Measurements from ENCODE around the gene URB1. TPM values are rescaled to one million over a fixed set of nuclear protein-coding genes. Genes with fewer than 3 reads are reported as not detected.
"Not testable (repeated sequence)": the region's sequence is repeated elsewhere in the genome, so short reads cannot be mapped to it uniquely, and the experiment has no call there.

Gene URB1, protein sequence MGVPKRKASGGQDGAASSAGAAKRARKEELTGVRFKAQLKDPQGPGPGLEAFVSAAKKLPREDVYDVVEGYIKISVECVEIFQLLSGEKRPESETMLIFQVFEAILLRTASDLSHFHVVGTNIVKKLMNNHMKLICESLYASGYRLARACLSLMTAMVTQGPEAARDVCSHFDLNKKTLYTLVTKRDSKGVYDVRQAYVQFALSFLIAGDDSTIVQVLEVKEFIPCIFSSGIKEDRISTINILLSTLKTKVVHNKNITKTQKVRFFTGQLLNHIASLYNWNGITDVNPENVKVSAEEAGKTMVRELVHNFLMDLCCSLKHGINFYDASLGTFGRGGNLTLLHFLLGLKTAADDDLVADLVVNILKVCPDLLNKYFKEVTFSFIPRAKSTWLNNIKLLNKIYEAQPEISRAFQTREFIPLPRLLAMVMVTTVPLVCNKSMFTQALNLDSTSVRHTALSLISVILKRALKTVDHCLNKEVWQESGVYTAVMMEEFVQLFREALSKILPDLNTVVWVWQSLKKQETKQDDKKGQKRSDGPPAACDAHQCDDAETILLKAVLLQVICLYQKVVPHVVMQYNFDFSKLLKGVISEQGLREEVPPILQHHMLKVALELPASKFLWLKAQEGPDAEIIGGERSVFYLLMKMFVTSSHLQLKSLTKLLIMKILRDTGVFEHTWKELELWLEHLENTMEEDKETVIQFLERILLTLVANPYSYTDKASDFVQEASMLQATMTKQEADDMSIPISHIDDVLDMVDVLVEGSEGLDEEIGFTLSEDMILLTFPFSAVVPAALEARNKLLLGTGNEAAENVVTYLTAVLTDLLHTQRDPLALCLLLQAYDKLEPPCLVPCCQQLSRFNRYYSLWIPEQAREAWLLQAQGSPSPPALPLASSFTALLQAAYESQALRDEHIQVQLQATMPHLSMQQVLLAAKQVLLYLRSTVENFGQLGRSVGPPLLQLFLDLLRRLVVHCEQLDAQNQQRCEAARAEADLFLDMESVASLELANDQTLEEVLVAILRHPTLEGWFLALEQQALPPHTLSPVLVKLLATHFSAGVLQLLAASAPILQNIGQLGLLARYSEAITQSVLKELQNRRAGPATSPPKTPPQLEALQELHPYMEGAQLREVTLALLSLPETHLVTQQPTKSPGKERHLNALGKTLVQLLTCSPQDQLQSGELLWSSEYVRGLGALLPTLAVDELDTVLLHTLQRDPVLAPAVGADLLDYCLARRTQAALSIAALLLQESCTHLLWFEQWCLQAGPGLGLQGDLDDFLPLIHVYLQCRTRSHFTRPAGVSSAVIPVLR (N-terminal part only)
- total RNA-seq = 10 to 100 TPM in 5 of 6 donors, 1 to 10 TPM in 1; 9.3 to 23.0 (median 14.1) TPM

DNA sequence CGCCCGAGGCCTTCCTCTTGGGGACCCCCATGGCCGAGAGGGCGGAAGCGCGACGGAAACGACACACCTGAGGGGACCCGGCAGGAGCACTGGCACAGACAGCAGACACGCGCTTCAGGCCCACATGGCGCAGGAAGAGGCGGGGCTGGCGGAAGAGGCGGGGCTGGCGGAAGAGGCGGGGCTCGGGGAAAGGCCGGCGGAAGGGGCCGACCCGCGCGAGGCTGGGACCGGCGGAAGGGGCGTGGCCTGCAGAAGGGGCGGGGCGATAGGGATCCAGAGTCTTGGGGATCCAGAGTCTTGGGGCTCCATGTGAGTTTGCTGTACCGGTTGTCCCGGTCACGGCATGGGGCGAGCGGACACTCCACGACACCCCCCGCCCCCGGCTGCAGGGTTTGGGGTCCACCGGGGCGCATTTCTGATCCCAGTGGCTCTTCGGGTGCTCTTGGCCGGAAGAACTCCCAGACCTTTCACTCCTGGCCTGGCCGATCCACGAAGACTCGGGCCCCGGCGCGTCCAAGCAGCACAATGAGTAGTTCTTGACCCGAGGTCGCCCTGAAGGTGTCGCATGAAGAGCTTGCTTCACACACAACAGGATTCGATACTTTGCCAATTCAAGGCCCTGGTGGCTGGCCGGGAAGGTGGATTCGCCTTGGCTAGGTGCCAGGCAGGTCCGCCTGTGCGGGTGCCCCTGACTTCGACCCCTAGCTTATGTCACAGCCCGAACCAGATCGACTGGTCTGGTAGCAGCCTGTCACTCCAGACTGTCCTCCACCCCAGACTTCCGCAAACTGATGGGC, at the start of gene URB1:
URB1 (minus strand) TSS at position 133 of the 797 bp plus-strand sequence; CDS start at position 31, 102 bp downstream.
- Histone ChIP-seq H3K27me3 (no peaks in the 10 kb centered on the region), H3K4me3 (peak within 1 kb of the TSS; percentile 68 to 99 (median 82)), H3K27ac (peak within 1 kb of the TSS; percentile 87 to 96 (median 91)), H3K36me3 (no peaks in the 10 kb centered on the region), H3K9me3 (no peaks in the 10 kb centered on the region), H3K4me1 (peaks cover 18 to 22% (median 19%) of the 10 kb centered on the region in 4 donors)
- ATAC-seq (ENCODE audit: low FRiP score in 2 of 2) (peak; percentile 98 to 100), DNase-seq (peak; percentile 90 to 99)
- TF ChIP-seq EP300 (IDR thresholded peaks at IDR 0.05) (no peak), POLR2A (IDR thresholded peaks at IDR 0.05) (peak in 3 of 4 donors; percentile 54 to 90 (median 72)), POLR2AphosphoS5 (IDR thresholded peaks at IDR 0.05) (peak; percentile 76 to 78)
- TF ChIP-seq, protein P1, sequence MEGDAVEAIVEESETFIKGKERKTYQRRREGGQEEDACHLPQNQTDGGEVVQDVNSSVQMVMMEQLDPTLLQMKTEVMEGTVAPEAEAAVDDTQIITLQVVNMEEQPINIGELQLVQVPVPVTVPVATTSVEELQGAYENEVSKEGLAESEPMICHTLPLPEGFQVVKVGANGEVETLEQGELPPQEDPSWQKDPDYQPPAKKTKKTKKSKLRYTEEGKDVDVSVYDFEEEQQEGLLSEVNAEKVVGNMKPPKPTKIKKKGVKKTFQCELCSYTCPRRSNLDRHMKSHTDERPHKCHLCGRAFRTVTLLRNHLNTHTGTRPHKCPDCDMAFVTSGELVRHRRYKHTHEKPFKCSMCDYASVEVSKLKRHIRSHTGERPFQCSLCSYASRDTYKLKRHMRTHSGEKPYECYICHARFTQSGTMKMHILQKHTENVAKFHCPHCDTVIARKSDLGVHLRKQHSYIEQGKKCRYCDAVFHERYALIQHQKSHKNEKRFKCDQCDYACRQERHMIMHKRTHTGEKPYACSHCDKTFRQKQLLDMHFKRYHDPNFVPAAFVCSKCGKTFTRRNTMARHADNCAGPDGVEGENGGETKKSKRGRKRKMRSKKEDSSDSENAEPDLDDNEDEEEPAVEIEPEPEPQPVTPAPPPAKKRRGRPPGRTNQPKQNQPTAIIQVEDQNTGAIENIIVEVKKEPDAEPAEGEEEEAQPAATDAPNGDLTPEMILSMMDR (IDR thresholded peaks at IDR 0.05) = peak in 2 of 6 experiments; percentile 11 to 30
- 7% methylated on average over 15 to 47 of the region's 59 CpGs for WGBS, 2 donors

- no peaks in the 10 kb centered on the region for H3K9me3 ChIP-seq
- H3K4me3 ChIP-seq = no peak overlapping the region
- no peaks in the 10 kb centered on the region for H3K27me3 ChIP-seq
- TF ChIP-seq, protein P1 (IDR thresholded peaks at IDR 0.05) = no peak
- TF ChIP-seq EP300 (IDR thresholded peaks at IDR 0.05) (no peak), POLR2AphosphoS5 (IDR thresholded peaks at IDR 0.05) (no peak), POLR2A (IDR thresholded peaks at IDR 0.05) (no peak)
- no peak for ATAC-seq (ENCODE audit: low FRiP score in 2 of 2)
- no peaks in the 10 kb centered on the region for H3K36me3 ChIP-seq
- peaks cover 0 to 13% (median 6%) of the 10 kb centered on the region in 4 donors for H3K4me1 ChIP-seq
- WGBS, 2 donors = 57 to 58% methylated on average over 12 of the region's 12 CpGs
- DNase-seq = no peak
- peak overlapping the region in 1 of 4 donors; percentile 23 for H3K27ac ChIP-seq
These were observed 44.9 kb upstream of the URB1 start for GRCh38 chr21:32437729-32438128.

- peaks cover 0 to 16% (median 4%) of the 10 kb centered on the region in 4 donors for H3K4me1 ChIP-seq
- not testable (repeated sequence) for H3K36me3 ChIP-seq, DNase-seq, H3K27me3 ChIP-seq, H3K27ac ChIP-seq, H3K4me3 ChIP-seq, H3K9me3 ChIP-seq
- 73 to 77% methylated on average over 15 of the region's 15 CpGs for WGBS, 2 donors
- peak in 1 of 4 donors; percentile 15 for TF ChIP-seq POLR2A (IDR thresholded peaks at IDR 0.05)
- ATAC-seq (ENCODE audit: low FRiP score in 2 of 2) = peak in 1 of 2 donors; percentile 63
These were observed 40.3 kb upstream of the URB1 start for GRCh38 chr21:32432982-32433660.

- Histone ChIP-seq H3K4me3 (no peak overlapping the region), H3K4me1 (peaks cover 0 to 14% (median 6%) of the 10 kb centered on the region in 4 donors), H3K9me3 (no peaks in the 10 kb centered on the region), H3K27me3 (no peaks in the 10 kb centered on the region), H3K36me3 (no peaks in the 10 kb centered on the region), H3K27ac (peak overlapping the region in 2 of 4 donors; percentile 40 to 48)
- no peak for DNase-seq
- no peak for ATAC-seq (ENCODE audit: low FRiP score in 2 of 2)
- TF ChIP-seq POLR2A (IDR thresholded peaks at IDR 0.05) = no peak
- no peak for TF ChIP-seq POLR2AphosphoS5 (IDR thresholded peaks at IDR 0.05)
- TF ChIP-seq, protein P1 (IDR thresholded peaks at IDR 0.05) = no peak
- TF ChIP-seq EP300 (IDR thresholded peaks at IDR 0.05) = no peak
- 67 to 71% methylated on average over 9 to 10 of the region's 10 CpGs for WGBS, 2 donors
These were observed 35.3 kb upstream of the URB1 start for GRCh38 chr21:32427958-32428623.
